Measurements from ENCODE around the gene SLC6A17.

SLC6A17 gene

DNA sequence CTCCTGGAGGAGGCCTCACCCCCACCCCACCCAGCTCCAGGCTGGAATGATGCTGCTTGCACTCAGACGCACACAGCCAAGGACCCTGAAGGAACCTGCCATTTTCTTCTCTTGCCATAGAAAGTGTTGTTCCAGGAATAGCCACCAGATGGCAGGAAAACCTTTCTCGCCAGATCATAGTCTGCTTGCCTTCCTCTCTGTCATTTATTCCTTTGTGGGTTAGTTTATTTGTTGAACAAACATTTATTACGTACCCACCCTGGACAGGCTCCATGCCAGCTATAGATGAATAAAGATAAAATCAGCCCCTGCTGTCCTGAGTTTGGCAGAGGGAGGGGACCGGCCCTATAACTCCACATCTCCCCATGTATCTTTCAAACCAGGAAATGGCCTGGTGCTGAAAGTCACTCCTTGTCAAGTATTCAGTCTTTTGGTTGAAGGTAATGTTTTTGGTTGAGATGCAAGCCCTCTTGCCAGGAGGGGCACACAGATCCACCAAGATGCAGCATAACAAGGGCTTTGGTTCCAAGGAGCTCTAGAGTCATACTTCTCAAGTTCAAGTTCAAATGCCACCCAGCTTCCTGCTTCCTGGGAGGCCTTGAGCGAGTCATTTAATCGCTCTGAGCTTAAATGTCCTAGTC lies 52.8 kb downstream of the SLC6A17 start:
- H3K9ac ChIP-seq (ENCODE audit: low read length) = no peak overlapping the region

GRCh38 chr1:110205156-110205555 lies 54.9 kb downstream of the SLC6A17 start:
- no peaks in the 10 kb centered on the region for H4K20me1 ChIP-seq (ENCODE audit: insufficient read depth, low read length)
- no peak overlapping the region for H3K27ac ChIP-seq (ENCODE audit: low read length)
- no peaks in the 10 kb centered on the region for H3K79me2 ChIP-seq (ENCODE audit: low read length)
- H3K9ac ChIP-seq (ENCODE audit: low read length) = no peak overlapping the region
- H3K9me2 ChIP-seq (replicated peaks; ENCODE audit: insufficient read depth, low read length) = no peaks in the 10 kb centered on the region
- H2AFZ ChIP-seq (ENCODE audit: low read length) = no peak overlapping the region
- DNase-seq = no peak
- TF ChIP-seq, protein P1, sequence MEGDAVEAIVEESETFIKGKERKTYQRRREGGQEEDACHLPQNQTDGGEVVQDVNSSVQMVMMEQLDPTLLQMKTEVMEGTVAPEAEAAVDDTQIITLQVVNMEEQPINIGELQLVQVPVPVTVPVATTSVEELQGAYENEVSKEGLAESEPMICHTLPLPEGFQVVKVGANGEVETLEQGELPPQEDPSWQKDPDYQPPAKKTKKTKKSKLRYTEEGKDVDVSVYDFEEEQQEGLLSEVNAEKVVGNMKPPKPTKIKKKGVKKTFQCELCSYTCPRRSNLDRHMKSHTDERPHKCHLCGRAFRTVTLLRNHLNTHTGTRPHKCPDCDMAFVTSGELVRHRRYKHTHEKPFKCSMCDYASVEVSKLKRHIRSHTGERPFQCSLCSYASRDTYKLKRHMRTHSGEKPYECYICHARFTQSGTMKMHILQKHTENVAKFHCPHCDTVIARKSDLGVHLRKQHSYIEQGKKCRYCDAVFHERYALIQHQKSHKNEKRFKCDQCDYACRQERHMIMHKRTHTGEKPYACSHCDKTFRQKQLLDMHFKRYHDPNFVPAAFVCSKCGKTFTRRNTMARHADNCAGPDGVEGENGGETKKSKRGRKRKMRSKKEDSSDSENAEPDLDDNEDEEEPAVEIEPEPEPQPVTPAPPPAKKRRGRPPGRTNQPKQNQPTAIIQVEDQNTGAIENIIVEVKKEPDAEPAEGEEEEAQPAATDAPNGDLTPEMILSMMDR (IDR thresholded peaks at IDR 0.05; ENCODE audit: low read length) = no peak
- TF ChIP-seq EZH2 (optimal IDR thresholded peaks at IDR 0.05; ENCODE audit: low read depth, low read length) (no peak), EZH2phosphoT487 (IDR thresholded peaks at IDR 0.05; ENCODE audit: low read length) (no peak)
- H3K4me1 ChIP-seq (ENCODE audit: low read length) = peaks cover 8% of the 10 kb centered on the region; the same call in 1 of the 2 replicates
- no peaks in the 10 kb centered on the region for H3K9me3 ChIP-seq (replicated peaks; ENCODE audit: insufficient read depth, low read length)
- no peaks in the 10 kb centered on the region for H3K27me3 ChIP-seq (replicated peaks; ENCODE audit: insufficient read depth, low read length)
- no peaks in the 10 kb centered on the region for H3K36me3 ChIP-seq (replicated peaks; ENCODE audit: insufficient read depth, low read length)
- peaks cover 10% of the 10 kb centered on the region for H3F3A ChIP-seq (ENCODE audit: insufficient read depth, low read length)
- H3K4me3 ChIP-seq (ENCODE audit: low read length) = no peak overlapping the region
- no peak overlapping the region for H3K4me2 ChIP-seq (ENCODE audit: low read depth, low read length)

More for the DNA sequence above, 52.8 kb downstream of the SLC6A17 start:
- Histone ChIP-seq H3K9me2 (replicated peaks; ENCODE audit: insufficient read depth, low read length) (no peaks in the 10 kb centered on the region), H2AFZ (ENCODE audit: low read length) (no peak overlapping the region), H3K27ac (ENCODE audit: low read length) (no peak overlapping the region), H3K4me3 (ENCODE audit: low read length) (no peak overlapping the region), H3K4me1 (ENCODE audit: low read length) (no peaks in the 10 kb centered on the region), H3F3A (ENCODE audit: insufficient read depth, low read length) (no peaks in the 10 kb centered on the region), H3K79me2 (ENCODE audit: low read length) (no peaks in the 10 kb centered on the region), H4K20me1 (ENCODE audit: insufficient read depth, low read length) (no peaks in the 10 kb centered on the region), H3K4me2 (ENCODE audit: low read depth, low read length) (no peak overlapping the region), H3K36me3 (replicated peaks; ENCODE audit: insufficient read depth, low read length) (no peaks in the 10 kb centered on the region), H3K27me3 (replicated peaks; ENCODE audit: insufficient read depth, low read length) (no peaks in the 10 kb centered on the region), H3K9me3 (replicated peaks; ENCODE audit: insufficient read depth, low read length) (no peaks in the 10 kb centered on the region)
- TF ChIP-seq EZH2 (optimal IDR thresholded peaks at IDR 0.05; ENCODE audit: low read depth, low read length) = no peak
- TF ChIP-seq, protein P1 (IDR thresholded peaks at IDR 0.05; ENCODE audit: low read length) = peak; percentile 64
- DNase-seq = peak; percentile 24

- peaks cover 10% of the 10 kb centered on the region for H3F3A ChIP-seq (ENCODE audit: insufficient read depth, low read length)
- H3K36me3 ChIP-seq (replicated peaks; ENCODE audit: insufficient read depth, low read length) = no peaks in the 10 kb centered on the region
- TF ChIP-seq EZH2phosphoT487 (IDR thresholded peaks at IDR 0.05; ENCODE audit: low read length) (no peak), EZH2 (optimal IDR thresholded peaks at IDR 0.05; ENCODE audit: low read depth, low read length) (no peak)
- TF ChIP-seq, protein P1 (IDR thresholded peaks at IDR 0.05; ENCODE audit: low read length) = no peak
- H3K4me3 ChIP-seq (ENCODE audit: low read length) = no peak overlapping the region
- H3K9me2 ChIP-seq (replicated peaks; ENCODE audit: insufficient read depth, low read length) = no peaks in the 10 kb centered on the region
- H3K27ac ChIP-seq (ENCODE audit: low read length) = no peak overlapping the region
- H3K4me1 ChIP-seq (ENCODE audit: low read length) = peaks cover 8% of the 10 kb centered on the region; the same call in 1 of the 2 replicates
- no peak overlapping the region for H3K9ac ChIP-seq (ENCODE audit: low read length)
- no peak overlapping the region for H2AFZ ChIP-seq (ENCODE audit: low read length)
- no peaks in the 10 kb centered on the region for H3K27me3 ChIP-seq (replicated peaks; ENCODE audit: insufficient read depth, low read length)
- H4K20me1 ChIP-seq (ENCODE audit: insufficient read depth, low read length) = no peaks in the 10 kb centered on the region
- H3K9me3 ChIP-seq (replicated peaks; ENCODE audit: insufficient read depth, low read length) = no peaks in the 10 kb centered on the region
- no peak for DNase-seq
- no peak overlapping the region for H3K4me2 ChIP-seq (ENCODE audit: low read depth, low read length)
- no peaks in the 10 kb centered on the region for H3K79me2 ChIP-seq (ENCODE audit: low read length)
Observed at GRCh38 chr1:110205591-110206155, 55.4 kb downstream of the SLC6A17 start.

Data from MM.1S (cell line).